ENCODE data around the gene ENPP5.
"Not testable (repeated sequence)": the region's sequence is repeated elsewhere in the genome, so short reads cannot be mapped to it uniquely, and the experiment has no call there.

Gene ENPP5

GRCh38 chr6:46160102-46160501 lies 10.7 kb downstream of the ENPP5 start:
- TF ChIP-seq CTCF (IDR thresholded peaks at IDR 0.05; ENCODE audit: low read depth, low read length, poor library complexity, severe bottlenecking) (no peak), EZH2phosphoT487 (IDR thresholded peaks at IDR 0.05; ENCODE audit: borderline replicate concordance, low read length) (no peak)
- Histone ChIP-seq H3F3A (ENCODE audit: control insufficient read depth, insufficient read depth) (no peaks in the 10 kb centered on the region), H4K20me1 (ENCODE audit: control insufficient read depth, insufficient read depth, low read depth, low read length) (no peaks in the 10 kb centered on the region), H3K4me2 (ENCODE audit: low read length) (no peak overlapping the region), H3K9me3 (ENCODE audit: control insufficient read depth, insufficient read depth, low read length) (no peaks in the 10 kb centered on the region), H3K27ac (ENCODE audit: low read depth, low read length) (no peak overlapping the region), H3K27me3 (ENCODE audit: control insufficient read depth, low read length) (no peaks in the 10 kb centered on the region), H3K9me2 (replicated peaks; ENCODE audit: control insufficient read depth, low read length) (no peaks in the 10 kb centered on the region), H3K4me1 (ENCODE audit: control insufficient read depth, low read length) (no peaks in the 10 kb centered on the region), H3K36me3 (ENCODE audit: control insufficient read depth, low read length) (no peaks in the 10 kb centered on the region), H3K4me3 (ENCODE audit: low read length) (no peak overlapping the region), H3K79me2 (ENCODE audit: control insufficient read depth, low read length) (no peaks in the 10 kb centered on the region)

GRCh38 chr6:46159229-46159628 lies 11.6 kb downstream of the ENPP5 start:
- no peaks in the 10 kb centered on the region for H3K9me2 ChIP-seq (replicated peaks; ENCODE audit: control insufficient read depth, low read length)
- no peak overlapping the region for H3K4me3 ChIP-seq (ENCODE audit: low read length)
- H3K79me2 ChIP-seq (ENCODE audit: control insufficient read depth, low read length) = no peaks in the 10 kb centered on the region
- no peaks in the 10 kb centered on the region for H4K20me1 ChIP-seq (ENCODE audit: control insufficient read depth, insufficient read depth, low read depth, low read length)
- no peaks in the 10 kb centered on the region for H3F3A ChIP-seq (ENCODE audit: control insufficient read depth, insufficient read depth)
- no peaks in the 10 kb centered on the region for H3K9me3 ChIP-seq (ENCODE audit: control insufficient read depth, insufficient read depth, low read length)
- no peak for TF ChIP-seq CTCF (IDR thresholded peaks at IDR 0.05; ENCODE audit: low read depth, low read length, poor library complexity, severe bottlenecking)
- TF ChIP-seq EZH2phosphoT487 (IDR thresholded peaks at IDR 0.05; ENCODE audit: borderline replicate concordance, low read length) = no peak
- H3K27ac ChIP-seq (ENCODE audit: low read depth, low read length) = no peak overlapping the region
- no peaks in the 10 kb centered on the region for H3K27me3 ChIP-seq (ENCODE audit: control insufficient read depth, low read length)
- no peak overlapping the region for H3K4me2 ChIP-seq (ENCODE audit: low read length)
- H3K4me1 ChIP-seq (ENCODE audit: control insufficient read depth, low read length) = no peaks in the 10 kb centered on the region
- H3K36me3 ChIP-seq (ENCODE audit: control insufficient read depth, low read length) = no peaks in the 10 kb centered on the region

GRCh38 chr6:46156701-46157100 lies 14.1 kb downstream of the ENPP5 start:
- Histone ChIP-seq H4K20me1 (ENCODE audit: control insufficient read depth, insufficient read depth, low read depth, low read length) (no peaks in the 10 kb centered on the region), H3K9me3 (ENCODE audit: control insufficient read depth, insufficient read depth, low read length) (no peaks in the 10 kb centered on the region), H3K27ac (ENCODE audit: low read depth, low read length) (no peak overlapping the region), H3F3A (ENCODE audit: control insufficient read depth, insufficient read depth) (no peaks in the 10 kb centered on the region), H3K4me1 (ENCODE audit: control insufficient read depth, low read length) (no peaks in the 10 kb centered on the region; the same call in 1 of the 2 replicates), H3K9me2 (replicated peaks; ENCODE audit: control insufficient read depth, low read length) (no peaks in the 10 kb centered on the region), H3K4me3 (ENCODE audit: low read length) (no peak overlapping the region), H3K36me3 (ENCODE audit: control insufficient read depth, low read length) (no peaks in the 10 kb centered on the region), H3K4me2 (ENCODE audit: low read length) (no peak overlapping the region), H3K27me3 (ENCODE audit: control insufficient read depth, low read length) (no peaks in the 10 kb centered on the region), H3K79me2 (ENCODE audit: control insufficient read depth, low read length) (no peaks in the 10 kb centered on the region)
- no peak for TF ChIP-seq CTCF (IDR thresholded peaks at IDR 0.05; ENCODE audit: low read depth, low read length, poor library complexity, severe bottlenecking)

- not testable (repeated sequence) for H3K4me2 ChIP-seq (ENCODE audit: low read length); H3K27ac ChIP-seq (ENCODE audit: low read depth, low read length); H3K36me3 ChIP-seq (ENCODE audit: control insufficient read depth, low read length); H3K4me3 ChIP-seq (ENCODE audit: low read length); H3K9me3 ChIP-seq (ENCODE audit: control insufficient read depth, insufficient read depth, low read length); H3F3A ChIP-seq (ENCODE audit: control insufficient read depth, insufficient read depth); H3K9me2 ChIP-seq (replicated peaks; ENCODE audit: control insufficient read depth, low read length); H3K79me2 ChIP-seq (ENCODE audit: control insufficient read depth, low read length); H3K4me1 ChIP-seq (ENCODE audit: control insufficient read depth, low read length); H4K20me1 ChIP-seq (ENCODE audit: control insufficient read depth, insufficient read depth, low read depth, low read length); H3K27me3 ChIP-seq (ENCODE audit: control insufficient read depth, low read length)
These were observed 21.7 kb downstream of the ENPP5 start for GRCh38 chr6:46149066-46149465.

Data from DOHH2 (cell line).